K562 (cell line): ENCODE measurements around the gene DNAJC15. TPM values are rescaled to one million over a fixed set of nuclear protein-coding genes. Genes with fewer than 3 reads are reported as not detected.

Experiments
- ATAC-seq: fragments of 200-7000 bp; cut with Tn5 transposase; 3 replicates; pipeline ENCODE4 v1.9.1; 2020; ENCODE audit warnings: moderate library complexity
- BruUV-seq: library from RNA; stranded (reverse); fragments of 400-500 nt; replicated peaks from 2 replicates; lab custom pipeline; 2021; lab: Mats Ljungman, UMichigan
- CTCF ChIA-PET: fragments of 300-600 bp; formaldehyde crosslinking; extraction: SDS; loops from one replicate; lab custom pipeline; 2021; ENCODE audit warnings: low intra/inter-chr PET ratio; lab: Yijun Ruan, JAX
- POLR2A ChIA-PET: fragments of 300-600, 350-650 bp; sonication (Branson Sonifier 250); formaldehyde crosslinking; extraction: SDS; loops from one replicate; lab custom pipeline; 2021; ENCODE audit warnings: antibody characterized with exemption, inconsistent platforms; lab: Yijun Ruan, JAX
- DNase-seq, 4 experiments: peaks; one replicate each; pipeline versions ENCODE4 v3.0.0 to v3.0.0-alpha.2; 2011 to 2018; ENCODE audit warnings: low spot score in 3 of 4, mixed read lengths in 3 of 4; ENCODE audit errors: extremely low read depth in 1 of 4
- FAIRE-seq: peaks from 2 replicates; lab custom pipeline; 2011; peaks lifted over from hg19 to GRCh38; lab: Jason Lieb, UNC
- H2AFZ ChIP-seq: 2 replicates; pipeline ENCODE4 v1.6.0; 2011; ENCODE audit warnings: low read depth, low read length, control low read depth, inconsistent platforms
- H3K27ac ChIP-seq: fragments of 200-600 bp; 3 replicates; pipeline ENCODE4 v1.8.0; 2011; ENCODE audit warnings: low read depth, mild to moderate bottlenecking, control low read depth, inconsistent platforms, low read length, moderate library complexity, mixed read lengths; ENCODE audit errors: extremely low read depth
- H3K27me3 ChIP-seq, 2 experiments: fragments of 300-600 bp in 1 of 2; 2 replicates in 1 of 2; 3 replicates in 1 of 2; pipeline versions ENCODE4 v1.6.0 to v1.8.0; 2011; ENCODE audit warnings: inconsistent platforms in 2 of 2, low read length in 2 of 2, mild to moderate bottlenecking in 1 of 2, mixed read lengths in 1 of 2, moderate library complexity in 1 of 2; ENCODE audit not compliant: control insufficient read depth in 2 of 2, insufficient read depth in 2 of 2
- H3K36me3 ChIP-seq: fragments of 300-600 bp; 3 replicates; pipeline ENCODE4 v1.8.0; 2011; ENCODE audit warnings: mild to moderate bottlenecking, low read length, inconsistent platforms; ENCODE audit not compliant: control insufficient read depth, insufficient read depth
- H3K4me1 ChIP-seq, 2 experiments: fragments of 200-600 bp in 1 of 2; replicated peaks in 1 of 2; 2 replicates in 1 of 2; 3 replicates in 1 of 2; pipeline versions ENCODE4 v1.5.1 to v1.8.0; 2011; ENCODE audit warnings: inconsistent platforms in 2 of 2, low read length in 2 of 2, mild to moderate bottlenecking in 1 of 2, mixed read lengths in 1 of 2, moderate library complexity in 1 of 2; ENCODE audit not compliant: control insufficient read depth in 2 of 2, insufficient read depth in 2 of 2
- H3K4me2 ChIP-seq: 2 replicates; pipeline ENCODE4 v1.6.1; 2011; ENCODE audit warnings: low read length, control low read depth, inconsistent platforms, mixed read lengths; ENCODE audit not compliant: insufficient read depth
- H3K4me3 ChIP-seq: fragments of 200-600 bp; sonication (generic), shearing (Covaris generic); 2 replicates; pipeline ENCODE4 v1.5.1; 2016; ENCODE audit warnings: control low read depth, inconsistent platforms
- H3K79me2 ChIP-seq: fragments of 200-600 bp; 3 replicates; pipeline ENCODE4 v1.8.0; 2011; ENCODE audit warnings: low read length, inconsistent platforms; ENCODE audit not compliant: control insufficient read depth, insufficient read depth
- H3K9ac ChIP-seq, 2 experiments: 2 replicates each; pipeline versions ENCODE4 v1.6.0 to v1.6.1; 2011; ENCODE audit warnings: low read depth in 2 of 2, low read length in 2 of 2, control low read depth in 1 of 2, inconsistent platforms in 1 of 2, mild to moderate bottlenecking in 1 of 2, mixed read lengths in 1 of 2; ENCODE audit not compliant: insufficient read depth in 1 of 2
- H3K9me1 ChIP-seq: one replicate; pipeline ENCODE4 v1.6.0; 2011; ENCODE audit warnings: inconsistent platforms, mild to moderate bottlenecking, low read length, moderate library complexity; ENCODE audit not compliant: control insufficient read depth, insufficient read depth
- H3K9me3 ChIP-seq: replicated peaks from 2 replicates; pipeline ENCODE4 v1.5.1; 2011; ENCODE audit warnings: low read depth, low read length, inconsistent platforms; ENCODE audit not compliant: control insufficient read depth, insufficient read depth
- H4K20me1 ChIP-seq: replicated peaks from 2 replicates; pipeline ENCODE4 v1.6.1; 2011; ENCODE audit warnings: low read length, inconsistent platforms, mixed read lengths; ENCODE audit not compliant: control insufficient read depth, insufficient read depth
- BCLAF1 ChIP-seq, 2 experiments: fragments of 450-650 bp in 1 of 2; IDR thresholded peaks; 2 replicates each; pipeline ENCODE4 v1.6.1; 2011 to 2017; ENCODE audit warnings: low read depth in 2 of 2, antibody characterized with exemption in 1 of 2, borderline replicate concordance in 1 of 2, low read length in 1 of 2, mild to moderate bottlenecking in 1 of 2, mixed read lengths in 1 of 2; ENCODE audit not compliant: control insufficient read depth in 1 of 2
- CAMTA2 ChIP-seq: fragments of 250-450 bp; sonication (Bioruptor Pico); conservative IDR thresholded peaks from 2 replicates; pipeline ENCODE4 v1.5.1; 2022
- CREM ChIP-seq: IDR thresholded peaks from 2 replicates; pipeline ENCODE4 v1.6.1; 2014; ENCODE audit warnings: antibody characterized with exemption, low read depth
- HDAC6 ChIP-seq: IDR thresholded peaks from 2 replicates; pipeline ENCODE4 v1.6.1; 2012; ENCODE audit warnings: low read depth, mild to moderate bottlenecking, control low read depth, inconsistent platforms, low read length, moderate library complexity
- POLR3G ChIP-seq: IDR thresholded peaks from 2 replicates; pipeline ENCODE4 v1.6.1; 2011; ENCODE audit not compliant: insufficient read length, insufficient replicate concordance; ENCODE audit errors: extremely low read depth
- SMC3 ChIP-seq: conservative IDR thresholded peaks from 2 replicates; pipeline ENCODE4 v1.6.1; 2011; ENCODE audit warnings: low read depth, low read length, improper control_type of control experiment; ENCODE audit not compliant: insufficient read depth
- TEAD4 ChIP-seq, 2 experiments: sonication (generic) in 1 of 2; formaldehyde crosslinking in 1 of 2; IDR thresholded peaks; 2 replicates each; pipeline versions ENCODE4 v1.6.1 to v1.8.0; 2012 to 2022; ENCODE audit warnings: borderline replicate concordance in 1 of 2, inconsistent platforms in 1 of 2, low read length in 1 of 2, mild to moderate bottlenecking in 1 of 2, missing genetic modification reagents in 1 of 2
- ZNF324 ChIP-seq: fragments of 250-450 bp; sonication (Bioruptor Pico); IDR thresholded peaks from 2 replicates; pipeline ENCODE4 v1.4.0; 2020; ENCODE audit warnings: mild to moderate bottlenecking
- ZNF583 ChIP-seq: fragments of 250-450 bp; sonication (Bioruptor Pico); IDR thresholded peaks from 2 replicates; pipeline ENCODE4 v1.4.0; 2020
- WGBS: fragments of 100-300 bp; shearing (Covaris generic); methylation state at CpG from one replicate; pipeline ENCODE4 v1.1.6; 2016; ENCODE audit warnings: low coverage, mixed read lengths; ENCODE audit not compliant: insufficient coverage; ENCODE audit errors: missing lambda C conversion rate; 5-methylcytosine and 5-hydroxymethylcytosine counted together
- in situ Hi-C: fragments of 300-500 bp; cut with MboI; formaldehyde crosslinking; loops from 4 replicates; pipeline ENCODE4 v1.15.0; 2018; ENCODE audit warnings: inconsistent platforms, mixed read lengths
- intact Hi-C: fragments of 100-400 bp; cut with micrococcal nuclease; formaldehyde crosslinking; loops from 2 replicates; pipeline ENCODE4 v1.14.2; 2022
- polyA plus RNA-seq, 8 experiments: library from polyadenylated mRNA; depleted of rRNA in 4 of 8; stranded (reverse) in 5 of 8; unstranded in 3 of 8; fragments of >200 nt; fragmentation: Nextera tagmentation in 2 of 8; fragmentation: Illumina TruSeq in 1 of 8; extraction: Ambion mirVana in 2 of 8; extraction: Trizol in 1 of 8; gene quantifications; 2 replicates each; pipeline versions ENCODE4 v1.2.1 to v1.2.3, GENCODE V29; 2011 to 2014; ENCODE audit warnings: inconsistent platforms in 1 of 8, missing spikeins in 1 of 8
- total RNA-seq, 7 experiments: library from RNA; depleted of rRNA in 6 of 7; stranded (reverse); fragments of >200 nt in 6 of 7; fragmentation: Illumina TruSeq in 2 of 7; extraction: Trizol in 2 of 7; gene quantifications; 2 replicates each; pipeline versions ENCODE4 v1.2.1 to v1.2.3, GENCODE V29; 2011 to 2021; ENCODE audit warnings: low replicate concordance in 1 of 7

Gene DNAJC15
- total and polyA plus RNA-seq, 9 of the 15 experiments (the other 6 are each of a cell fraction or from before 2014, with no cell fraction given): 0.47 to 3.8 (median 1.0) TPM

GRCh38 chr13:43111559-43112400 lies 88.4 kb downstream of the DNAJC15 start (continued):
- TF ChIP-seq CREM (no peak), SMC3 (no peak), ZNF583 (CRISPR knock-in tag) (no peak), HDAC6 (no peak), ZNF324 (CRISPR knock-in tag) (no peak), POLR3G (no peak)

GRCh38 chr13:43113603-43114002 lies 90.2 kb downstream of the DNAJC15 start:
- ATAC-seq: no peak
- Histone ChIP-seq H3K27ac (no peak overlapping the region), H3K79me2 (no peaks in the 10 kb centered on the region), H3K9me3 (no peaks in the 10 kb centered on the region), H3K4me2 (no peak overlapping the region), H3K27me3 (no peaks in the 10 kb centered on the region), H3K9ac (no peak overlapping the region), H3K36me3 (no peaks in the 10 kb centered on the region), H4K20me1 (no peaks in the 10 kb centered on the region), H3K4me3 (no peak overlapping the region), H3K4me1 (no peaks in the 10 kb centered on the region), H3K9me1 (no peaks in the 10 kb centered on the region), H2AFZ (no peak overlapping the region)
- ChIA-PET CTCF (no interaction called here), POLR2A (no interaction called here)
- in situ Hi-C loops: no loop called here
- WGBS: 0% methylated on average over 1 of the region's 1 CpG
- intact Hi-C loops: no loop called here
- no TSS peak for BruUV-seq
- no peak for FAIRE-seq
- no peak for DNase-seq
- TF ChIP-seq TEAD4 (IDR thresholded peaks at IDR 0.05; ENCODE audit: low read length) (no peak), TEAD4 (CRISPR knock-in tag; IDR thresholded peaks at IDR 0.05; ENCODE audit: borderline replicate concordance) (no peak), BCLAF1 (IDR thresholded peaks at IDR 0.05; ENCODE audit: borderline replicate concordance in 1 of 2, control insufficient read depth in 1 of 2, low read depth in 2 of 2, low read length in 1 of 2) (no peak), CAMTA2 (no peak)
